HG03025 (cell line): ENCODE data around the gene BCLAF1.
"Not testable (repeated sequence)": the region's sequence is repeated elsewhere in the genome, so short reads cannot be mapped to it uniquely, and the experiment has no call there.

ENCODE experiments used
- ATAC-seq: cut with Tn5 transposase; IDR thresholded peaks from one replicate; pipeline ENCODE4 v1.9.1; 2021; ENCODE audit warnings: mild to moderate bottlenecking, moderate library complexity; ENCODE audit not compliant: unreplicated experiment, low FRiP score

BCLAF1 gene

DNA sequence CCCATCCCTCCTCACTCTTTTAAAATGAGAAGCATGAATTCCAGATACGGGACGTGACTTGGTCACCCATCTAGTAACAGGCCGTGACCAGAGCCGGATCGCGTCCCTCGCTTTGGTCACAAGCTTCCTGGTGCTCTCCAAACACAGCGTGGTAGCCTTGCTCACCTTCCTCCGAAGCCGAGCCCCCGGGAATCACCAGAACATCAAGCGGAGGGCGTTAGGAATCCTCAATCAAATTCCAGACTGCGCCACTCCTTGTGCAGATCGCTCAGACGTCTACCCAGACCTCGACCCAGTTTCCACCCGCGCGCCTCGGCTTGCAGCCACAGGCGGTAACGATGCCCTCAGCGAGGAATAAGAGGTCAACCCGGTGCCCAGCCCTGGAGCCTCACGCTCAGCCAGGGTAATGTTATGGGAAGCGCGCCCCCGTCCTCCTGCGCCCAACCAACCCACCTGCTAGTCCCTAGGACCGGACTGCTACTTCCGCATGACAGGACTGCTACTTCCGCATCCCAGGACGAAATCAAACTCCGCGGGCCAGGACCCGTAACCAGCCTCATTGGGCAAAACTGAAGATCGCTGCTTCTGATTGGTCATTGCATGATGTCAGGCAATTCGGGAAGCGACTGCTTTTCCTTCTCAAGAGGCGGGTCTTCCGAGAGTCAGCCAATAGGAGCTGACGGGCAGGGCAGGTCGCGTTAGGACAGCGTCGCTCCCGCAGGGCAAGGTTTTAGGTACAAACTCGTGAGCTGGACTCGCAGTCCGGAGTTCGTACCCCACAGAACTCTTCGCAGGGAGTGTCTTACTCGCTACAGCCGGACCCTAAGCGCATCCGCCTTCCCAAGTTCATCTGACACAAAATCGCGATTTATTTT, 39.6 kb downstream of the BCLAF1 start, which contains the start of gene MTFR2:
Gene MTFR2, minus strand, starts transcription at position 501 of the 875 bp plus-strand sequence. CDS start 1,212 bp downstream, outside the sequence.
- ATAC-seq, result peak; percentile 98

DNA sequence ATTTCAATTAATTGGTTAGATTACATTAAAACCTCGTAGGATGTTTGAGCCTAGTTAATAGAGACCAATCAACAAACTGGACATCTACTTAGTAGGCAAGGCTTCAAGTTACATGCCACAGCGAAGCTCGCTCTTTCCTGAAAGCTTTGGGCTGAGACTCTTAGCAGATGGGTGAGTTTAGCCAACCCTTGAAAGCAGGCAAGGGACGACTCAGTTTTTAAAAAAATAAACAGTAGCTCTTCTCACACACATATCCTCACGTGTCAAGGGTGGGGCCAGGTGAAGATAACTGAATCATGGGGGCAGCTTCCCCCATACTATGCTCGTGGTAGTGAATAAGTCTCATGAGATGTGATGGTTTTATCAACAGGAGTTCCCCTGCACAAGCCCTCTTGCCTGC, 40.3 kb downstream of the BCLAF1 start:
- no peak for ATAC-seq

DNA sequence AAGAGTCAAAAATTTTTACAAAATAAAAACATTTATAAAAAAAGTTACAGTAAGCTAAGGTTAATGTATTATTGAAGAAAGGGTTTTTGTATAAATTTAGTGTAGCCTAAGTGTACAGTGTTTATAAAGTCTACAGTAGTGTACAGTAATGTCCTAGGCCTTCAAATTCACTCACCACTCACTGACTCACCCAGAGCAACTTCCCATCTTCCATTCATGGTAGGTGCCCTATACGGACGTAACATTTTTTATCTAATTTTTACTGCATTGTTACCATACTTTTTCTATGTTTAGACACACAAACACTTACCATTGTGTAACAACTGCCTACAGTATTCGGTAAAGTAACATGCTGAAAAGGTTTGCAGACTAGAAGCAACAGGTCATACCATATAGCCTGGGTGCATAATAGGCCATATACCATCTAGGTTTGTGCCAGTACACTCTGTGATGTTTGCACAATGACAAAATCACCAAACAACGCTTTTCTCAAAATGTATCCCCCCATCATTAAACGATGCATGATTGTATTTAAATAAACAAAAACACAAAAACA, 45.5 kb downstream of the BCLAF1 start:
- no peak for ATAC-seq

DNA sequence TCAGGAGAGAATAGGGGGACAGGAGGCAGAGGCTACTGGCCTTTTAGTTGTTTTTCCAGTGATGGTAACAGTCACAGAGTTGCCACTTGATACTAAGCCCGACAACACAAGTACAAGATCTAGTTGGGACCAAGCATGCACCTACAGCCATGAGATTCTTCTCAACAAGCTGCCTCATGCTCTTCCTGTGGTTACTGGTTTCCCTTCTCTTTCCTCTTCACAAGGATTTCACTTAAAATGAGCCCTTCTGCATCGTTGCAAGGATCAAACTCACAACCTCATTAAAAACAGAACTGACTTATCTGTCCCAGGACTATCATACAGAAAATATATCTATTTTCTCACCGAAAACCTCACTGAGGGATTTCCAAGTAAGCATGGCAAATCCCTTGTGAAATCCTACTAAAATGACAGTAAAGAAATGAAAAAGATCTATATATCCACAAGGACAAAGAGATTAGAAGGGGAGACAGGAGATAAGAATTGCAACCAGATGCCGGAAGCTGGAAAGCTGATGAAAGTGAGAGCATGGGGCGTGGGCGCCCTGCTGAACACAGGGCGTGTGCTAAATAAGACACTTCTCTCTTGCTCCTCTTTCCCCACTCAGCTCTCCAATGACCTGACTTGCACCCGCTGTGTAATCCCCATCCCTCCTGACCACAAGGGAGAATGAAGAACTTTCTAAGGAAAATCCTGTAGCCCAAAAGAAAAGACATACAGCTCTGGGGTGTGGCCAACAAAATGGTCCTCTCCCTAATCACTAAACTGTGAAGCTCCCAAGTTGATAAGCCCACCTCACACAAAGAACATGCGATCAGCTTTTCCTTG, 53.0 kb downstream of the BCLAF1 start:
- no peak for ATAC-seq

DNA sequence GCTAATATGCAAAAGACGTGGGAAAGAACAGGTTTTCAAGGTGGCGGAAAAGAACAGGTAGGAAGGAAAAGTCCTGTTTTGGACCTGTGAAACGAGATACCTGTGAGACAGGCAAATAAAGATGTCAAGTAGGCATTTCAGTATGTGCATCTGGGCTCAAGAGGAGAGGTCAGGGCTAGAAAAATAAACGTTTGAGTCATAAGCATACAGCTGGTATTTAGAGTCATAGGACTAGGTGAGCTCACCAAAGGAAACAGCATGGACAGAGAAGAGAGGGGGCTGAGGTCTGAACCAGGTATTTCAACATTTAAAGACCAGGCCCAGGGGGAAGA, 54.4 kb downstream of the BCLAF1 start:
- ATAC-seq, result no peak

DNA sequence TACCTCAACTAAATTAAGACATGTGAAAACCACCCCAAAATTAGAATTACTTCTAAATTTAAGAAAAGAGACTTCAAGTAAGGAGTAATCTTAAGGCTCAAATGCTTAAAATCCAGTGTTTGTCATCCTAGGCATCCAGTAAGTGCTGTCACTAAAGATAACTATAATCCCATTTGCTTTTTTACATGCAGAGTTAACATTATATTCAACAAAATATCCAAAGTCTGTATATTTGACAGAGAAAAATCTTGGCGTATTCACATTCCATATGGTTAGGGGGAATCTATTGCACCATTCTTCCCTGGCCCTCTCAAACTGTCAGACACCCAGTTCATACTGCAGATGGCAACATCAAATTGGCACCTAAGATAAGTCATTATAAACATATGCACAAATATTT, 56.9 kb downstream of the BCLAF1 start:
- no peak for ATAC-seq

DNA sequence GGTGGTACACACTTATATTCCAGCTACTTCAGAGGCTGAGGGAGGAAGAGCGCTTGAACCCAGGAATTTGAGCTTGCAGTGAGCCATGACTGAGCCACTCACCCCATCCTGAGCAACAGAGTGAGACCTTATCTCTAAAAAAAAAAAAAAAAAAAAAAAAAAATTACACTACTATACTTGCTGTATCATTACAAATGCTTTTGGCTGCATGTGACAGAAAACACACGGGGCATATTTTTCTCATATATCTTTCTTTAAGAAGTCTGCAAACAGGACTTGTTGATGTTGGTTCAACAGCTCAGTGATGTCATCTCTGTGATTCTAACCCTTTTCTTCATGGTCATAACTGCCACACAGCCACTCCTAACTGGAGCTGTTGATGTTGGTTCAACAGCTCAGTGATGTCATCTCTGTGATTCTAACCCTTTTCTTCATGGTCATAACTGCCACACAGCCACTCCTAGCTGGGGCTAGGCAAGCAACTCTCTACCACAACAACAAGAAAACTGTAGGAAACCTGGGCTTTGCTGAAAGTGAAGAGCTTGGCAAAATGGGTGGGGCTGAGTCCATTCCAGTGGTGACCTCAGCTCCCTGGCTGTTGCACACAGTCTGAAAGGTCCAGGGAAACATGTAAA, 59.3 kb downstream of the BCLAF1 start:
- ATAC-seq, result no peak

DNA sequence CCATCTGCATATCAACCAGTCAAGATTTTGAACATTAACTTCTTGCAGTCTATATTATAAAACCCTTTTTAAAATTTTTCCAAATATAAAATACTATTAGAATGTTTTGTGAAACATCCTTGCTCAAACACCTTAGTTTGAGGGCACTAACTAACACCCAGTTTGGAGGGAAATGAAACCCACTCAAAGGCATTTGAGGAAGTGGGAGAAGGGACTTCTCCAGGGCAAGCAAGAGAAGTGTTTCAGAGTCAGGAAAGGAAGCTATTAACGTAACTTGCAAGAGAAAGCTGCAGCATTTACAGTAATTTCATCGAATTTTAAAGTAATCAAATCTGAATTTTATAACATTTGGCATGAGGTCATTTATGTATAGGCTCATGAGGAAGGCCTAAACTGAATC, 60.8 kb downstream of the BCLAF1 start:
- ATAC-seq, result no peak

DNA sequence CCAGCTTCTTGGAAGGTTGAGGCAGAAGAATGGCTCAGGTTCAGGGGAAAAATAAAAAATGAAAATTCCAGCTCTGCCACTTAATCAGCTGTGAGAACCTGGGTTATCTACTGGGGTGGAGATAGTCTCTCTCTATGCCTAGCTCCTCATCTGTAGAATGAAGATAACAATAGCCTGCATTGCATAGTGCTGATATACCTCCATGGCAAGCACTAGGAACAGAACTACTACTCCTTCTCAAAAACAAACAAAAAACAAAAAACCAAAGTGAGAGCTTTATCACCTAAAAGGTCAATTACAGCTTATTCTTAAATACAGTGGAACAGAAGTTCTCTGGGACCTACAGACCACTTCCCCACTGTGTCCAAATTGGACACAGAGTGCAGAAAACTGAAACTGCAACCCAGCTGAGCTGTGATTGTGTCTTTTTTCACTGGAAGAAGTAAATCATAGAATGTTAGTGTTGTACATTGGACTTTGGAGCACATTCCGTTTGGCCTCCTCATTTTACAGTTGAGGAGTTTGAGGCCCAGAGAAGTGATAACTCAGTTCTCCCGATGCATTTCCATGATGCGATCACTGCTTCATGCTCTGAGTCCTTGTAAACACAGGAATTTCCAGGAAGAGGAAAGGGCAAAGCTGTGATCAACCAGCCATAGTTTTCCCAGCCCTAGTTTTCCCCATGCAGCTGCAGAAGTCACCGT, 62.8 kb downstream of the BCLAF1 start:
- ATAC-seq, result no peak

DNA sequence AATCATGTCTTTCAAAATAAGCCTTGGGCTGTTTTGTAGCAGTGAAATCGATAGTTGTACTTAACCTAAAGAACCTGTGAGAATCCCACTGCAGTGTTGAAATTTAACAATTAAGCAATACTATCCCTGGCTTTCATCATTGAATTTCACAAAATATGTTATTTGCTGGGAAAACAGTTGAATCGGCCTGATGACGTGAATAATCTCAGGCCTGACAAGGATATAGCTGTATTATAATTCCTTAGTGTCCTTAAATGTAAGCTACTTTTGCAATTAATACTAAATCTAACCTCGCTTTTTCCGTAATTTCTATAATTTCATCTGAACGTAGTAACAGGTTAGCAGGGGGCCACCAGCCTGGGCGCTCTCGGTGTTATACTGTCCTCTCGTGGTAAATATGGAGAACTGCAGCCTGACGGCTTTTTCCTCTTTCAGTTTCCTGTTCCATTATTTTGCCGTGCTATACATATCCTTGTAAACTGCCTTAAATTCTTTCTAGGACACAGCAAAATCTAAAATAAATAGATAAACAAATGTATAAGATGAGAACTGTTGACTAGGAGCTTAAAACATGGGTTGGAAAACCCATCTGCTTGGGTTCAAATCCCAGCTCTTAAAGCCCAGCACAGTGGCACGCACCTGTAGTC, 63.5 kb downstream of the BCLAF1 start:
- peak; percentile 56 for ATAC-seq

DNA sequence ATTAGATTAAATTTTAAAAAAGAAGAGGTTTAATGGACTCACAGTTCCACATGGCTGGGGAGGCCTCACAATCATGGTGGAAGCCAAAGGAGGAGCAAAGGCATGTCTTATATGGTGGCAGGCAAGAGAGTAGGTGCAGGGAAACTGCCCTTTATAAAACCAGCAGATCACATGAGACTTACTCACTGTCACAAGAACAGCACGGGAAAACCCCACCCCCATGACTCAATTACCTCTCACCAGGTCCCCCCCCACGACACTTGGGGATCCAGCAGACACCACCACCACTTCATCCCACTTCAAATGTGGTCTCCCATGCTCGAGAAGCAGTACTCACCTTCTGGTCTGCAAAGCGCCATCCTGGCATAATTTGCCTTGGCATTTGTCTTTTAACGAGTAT, 64.2 kb downstream of the BCLAF1 start:
- no peak for ATAC-seq

DNA sequence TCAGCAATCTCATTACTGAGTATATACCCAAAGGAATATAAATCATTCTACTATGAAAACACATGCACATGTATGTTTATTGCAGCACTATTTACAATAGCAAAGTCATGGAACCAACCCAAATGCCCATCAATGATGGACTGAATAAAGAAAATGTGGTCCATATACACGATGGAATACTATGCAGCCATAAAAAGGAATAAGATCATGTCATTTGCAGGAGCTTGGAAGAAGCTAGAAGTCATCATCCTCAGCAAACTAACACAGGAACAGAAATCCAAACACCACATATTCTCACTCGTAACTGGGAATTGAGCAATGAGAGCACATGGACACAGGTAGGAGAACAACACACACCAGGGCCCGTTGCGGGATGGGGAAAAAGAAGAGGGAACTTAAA, 64.7 kb downstream of the BCLAF1 start:
- ATAC-seq, result not testable (repeated sequence)

DNA sequence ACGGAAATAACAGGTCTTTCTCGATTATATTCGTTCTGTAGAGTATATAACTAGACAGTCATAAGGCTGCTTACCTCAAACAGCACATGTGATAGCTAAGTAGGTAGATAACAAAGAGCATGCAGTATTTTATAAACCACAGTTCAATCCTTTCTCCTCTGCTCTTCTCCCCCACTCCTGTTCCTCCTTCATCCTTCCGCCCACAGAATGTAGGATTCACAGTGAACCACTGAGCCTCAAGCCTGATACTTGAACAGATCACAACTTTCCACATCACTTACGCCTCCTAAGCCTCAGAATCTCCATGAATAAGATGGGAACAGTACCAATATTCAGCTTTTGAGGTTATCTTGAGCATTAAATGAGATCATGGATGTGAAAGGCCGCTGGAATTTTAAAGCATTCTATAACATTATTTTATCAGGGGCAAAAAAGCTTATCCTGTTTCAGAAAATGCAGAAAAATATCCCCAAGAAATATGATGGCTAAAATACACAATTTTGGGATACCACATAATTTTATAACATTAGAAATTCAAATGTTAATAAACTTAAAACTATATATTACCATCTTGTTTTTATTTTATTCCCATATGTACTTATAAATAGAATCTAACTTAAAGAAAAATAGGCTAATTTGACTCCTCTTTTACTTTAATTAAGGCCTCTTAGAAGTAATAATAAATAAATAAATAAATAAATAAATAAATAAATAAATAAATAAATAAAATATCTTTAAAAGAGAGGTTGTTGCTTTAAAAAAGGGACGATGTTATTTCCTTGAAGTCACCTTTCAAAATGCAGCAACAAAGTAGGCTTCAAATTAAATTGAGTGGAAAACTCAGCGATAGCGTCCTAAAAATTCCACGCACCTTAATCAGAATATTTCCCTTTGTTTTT, 72.9 kb downstream of the BCLAF1 start:
- ATAC-seq, result no peak

DNA sequence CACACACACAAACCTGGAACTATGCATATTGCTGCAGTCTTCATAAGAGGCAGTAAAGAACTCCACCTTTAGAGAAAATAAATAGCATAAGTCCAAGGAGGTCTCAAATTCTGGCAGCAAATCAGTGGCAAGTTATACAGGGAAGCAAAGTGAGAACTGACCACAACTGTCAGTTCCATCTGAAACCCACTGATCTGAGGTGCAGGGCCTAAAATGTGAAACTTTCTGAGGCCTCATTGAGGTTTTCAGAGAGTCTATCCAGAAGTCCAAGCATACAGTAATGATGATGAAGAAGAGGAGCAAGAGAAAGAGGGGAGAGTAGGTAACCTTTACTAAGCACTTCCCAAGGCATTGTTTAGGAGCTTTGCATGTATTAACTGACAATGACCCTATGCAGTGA, 75.8 kb downstream of the BCLAF1 start:
- ATAC-seq, result no peak

DNA sequence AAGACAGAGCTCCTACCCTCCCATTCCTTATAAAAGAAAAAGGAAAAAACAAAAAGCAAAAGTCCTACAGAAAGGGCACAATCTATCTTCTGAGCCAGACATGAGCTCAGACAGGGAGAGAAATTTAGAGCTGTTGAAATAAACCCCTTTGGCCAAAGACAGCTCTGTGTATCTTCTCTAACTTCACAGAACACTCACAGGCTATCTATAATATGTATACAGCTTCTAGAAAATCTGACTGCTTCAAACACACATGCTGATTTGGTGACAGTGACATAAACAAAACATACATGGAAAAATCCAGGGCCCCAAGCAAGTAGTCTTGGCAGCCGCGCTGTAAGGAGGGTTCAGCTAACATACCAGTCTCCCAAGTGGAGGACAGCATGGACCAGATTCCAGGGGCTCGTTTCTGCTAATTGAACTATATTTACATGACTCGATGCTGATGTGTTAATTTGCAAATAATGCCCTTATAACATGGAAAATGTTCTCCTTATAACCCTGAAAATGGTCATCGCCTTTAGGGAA, 76.6 kb downstream of the BCLAF1 start:
- ATAC-seq, result no peak

DNA sequence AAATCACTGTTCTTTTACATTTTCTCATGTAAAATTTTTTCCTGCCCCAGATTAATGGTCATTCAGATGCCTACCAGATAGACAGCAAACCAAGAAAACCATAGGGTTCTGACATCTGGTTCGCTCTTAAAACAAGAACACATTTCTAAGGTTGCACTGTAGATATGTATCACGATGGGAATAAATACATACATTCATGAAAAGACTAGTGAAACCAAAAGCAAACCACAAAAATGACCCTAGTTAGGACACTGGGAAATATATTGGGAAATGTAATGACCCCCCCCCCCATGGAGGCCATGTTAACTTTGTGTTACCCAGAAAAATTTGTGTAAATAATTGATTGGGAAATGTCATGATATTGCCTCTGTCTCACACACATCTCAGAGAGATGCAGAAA, 77.0 kb downstream of the BCLAF1 start:
- ATAC-seq, result no peak

DNA sequence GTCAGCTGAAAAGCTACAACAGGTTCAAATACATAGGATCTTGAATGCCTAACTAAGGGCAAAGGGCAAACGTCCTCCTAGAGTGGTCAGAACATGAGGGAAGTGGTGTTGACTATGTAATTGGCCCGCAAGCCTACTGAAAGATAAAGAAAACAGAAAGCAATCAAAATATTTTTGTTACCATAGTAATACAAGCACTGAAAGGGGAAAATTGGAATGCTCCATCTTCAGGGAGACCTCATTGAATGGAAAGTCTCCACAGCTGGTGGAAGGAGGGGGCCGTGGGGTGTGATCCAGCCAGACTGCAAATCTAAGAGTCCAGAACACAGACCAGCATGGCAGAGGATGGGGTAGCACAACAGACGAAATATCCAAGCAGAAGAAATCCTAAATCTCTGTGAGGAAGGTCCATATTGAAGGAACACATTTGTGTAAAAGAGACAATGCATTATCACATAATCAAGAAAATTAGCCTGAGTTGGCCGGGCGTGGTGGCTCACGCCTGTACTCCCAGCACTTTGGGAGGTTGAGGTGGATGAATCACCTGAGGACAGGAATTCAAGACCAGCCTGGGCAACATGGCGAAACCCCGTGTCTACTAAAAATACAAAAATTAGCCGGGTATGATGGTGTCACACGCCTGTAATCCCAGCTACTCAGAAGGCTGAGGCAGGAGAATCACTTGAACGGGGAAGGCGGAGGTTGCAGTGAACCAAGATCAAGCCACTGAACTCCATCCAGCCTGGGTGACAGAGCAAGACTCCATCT, 79.1 kb downstream of the BCLAF1 start:
- ATAC-seq, result no peak

DNA sequence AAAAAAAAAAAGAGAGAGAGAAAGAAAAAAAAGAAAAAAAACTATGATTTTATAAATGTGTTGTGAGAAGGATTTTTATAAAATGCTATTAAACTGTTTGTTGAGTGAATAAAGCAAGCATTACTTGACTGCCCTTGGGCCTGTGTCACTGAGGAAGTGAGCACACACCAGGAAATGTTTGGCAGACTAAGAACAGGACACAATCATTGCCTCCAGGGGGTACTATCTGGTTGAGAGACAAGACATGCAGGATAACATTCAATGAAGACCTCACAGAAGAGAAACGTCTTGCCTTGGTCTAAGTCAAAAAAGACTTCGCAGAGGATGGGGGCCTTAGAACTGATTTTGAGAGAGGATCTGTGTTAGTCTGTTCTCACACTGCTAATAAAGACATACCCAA, 80.2 kb downstream of the BCLAF1 start:
- ATAC-seq, result no peak
